ENCODE results near the gene ZNF664.

The ZNF664 gene

DNA sequence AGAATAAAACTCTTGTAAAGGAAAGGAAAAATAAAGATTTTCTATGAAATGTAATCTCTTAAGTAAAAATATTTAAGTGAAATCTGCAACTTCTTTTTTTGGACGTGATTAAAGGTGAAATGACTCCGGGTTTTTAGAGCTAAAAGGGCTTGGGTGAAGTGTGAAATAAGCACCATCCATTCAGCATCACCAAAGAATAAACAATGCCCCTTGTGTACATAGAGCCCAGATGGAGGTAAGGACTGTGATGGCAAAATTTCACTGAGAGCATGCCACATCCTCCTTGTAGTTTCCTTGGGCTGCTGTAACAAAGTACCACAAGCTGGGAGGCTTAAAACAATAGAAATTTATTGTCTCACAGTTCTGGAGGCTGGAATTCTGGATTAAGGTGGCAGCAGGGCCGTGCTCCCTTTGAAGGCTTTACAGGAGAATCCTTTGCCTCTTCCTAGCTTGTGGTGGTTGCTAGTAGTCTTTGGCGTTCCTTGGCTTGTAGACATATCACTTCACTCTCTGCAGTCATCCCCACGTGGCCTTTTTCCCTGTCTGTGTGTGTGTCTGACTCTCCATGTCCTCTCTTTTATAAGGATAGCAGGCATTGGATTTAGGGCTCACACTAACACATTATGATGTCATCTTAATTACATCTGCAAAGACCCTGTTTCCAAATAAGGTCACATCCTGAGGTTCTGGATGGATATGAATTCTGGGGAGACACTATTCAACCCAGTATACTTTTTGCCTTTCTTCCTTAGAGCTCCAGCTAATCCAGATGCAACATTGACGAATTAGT, 24.2 kb downstream of the ZNF664 start:
- POLR2A ChIA-PET = no interaction called here
- CTCF ChIA-PET = no interaction called here
- DNase-seq (ENCODE audit: extremely low spot score) = no peak
- no peak for TF ChIP-seq ARNT (IDR thresholded peaks at IDR 0.05)
- no peak for TF ChIP-seq ZNF384 (IDR thresholded peaks at IDR 0.05)
- TF ChIP-seq LEF1 (IDR thresholded peaks at IDR 0.05; ENCODE audit: borderline replicate concordance) = no peak

DNA sequence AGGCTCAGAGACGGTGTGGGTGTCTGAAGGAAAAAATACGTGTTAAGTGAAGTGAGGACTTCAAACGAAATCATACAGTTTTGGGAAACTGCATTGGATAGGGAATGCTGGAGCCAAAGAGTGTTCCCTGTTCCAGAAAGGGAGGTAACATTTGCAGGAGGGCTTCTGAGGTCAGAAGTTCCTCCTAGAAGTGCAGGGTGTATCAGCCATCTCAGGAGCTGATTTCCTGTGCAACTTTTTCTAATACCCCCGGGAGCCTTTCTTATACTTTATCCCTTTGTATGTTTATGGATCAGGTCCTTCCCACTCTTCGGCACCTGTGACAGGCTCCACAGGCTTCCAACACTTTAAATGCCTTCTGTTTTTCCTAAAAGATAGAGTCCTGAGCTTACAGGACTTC, 24.9 kb downstream of the ZNF664 start:
- TF ChIP-seq ARNT (IDR thresholded peaks at IDR 0.05) (no peak), LEF1 (IDR thresholded peaks at IDR 0.05; ENCODE audit: borderline replicate concordance) (no peak), NFRKB (IDR thresholded peaks at IDR 0.05) (no peak), CTBP1 (IDR thresholded peaks at IDR 0.05; ENCODE audit: borderline replicate concordance) (no peak), ELF4 (IDR thresholded peaks at IDR 0.05) (no peak), HDGF (IDR thresholded peaks at IDR 0.05; ENCODE audit: borderline replicate concordance) (no peak), FOXK2 (IDR thresholded peaks at IDR 0.05) (no peak), BHLHE40 (IDR thresholded peaks at IDR 0.05; ENCODE audit: borderline replicate concordance) (no peak), L3MBTL2 (conservative IDR thresholded peaks at IDR 0.05) (no peak), FOXA1 (IDR thresholded peaks at IDR 0.05) (no peak), FOXM1 (IDR thresholded peaks at IDR 0.05; ENCODE audit: borderline replicate concordance) (no peak), SUZ12 (IDR thresholded peaks at IDR 0.05) (no peak), ZNF384 (IDR thresholded peaks at IDR 0.05) (no peak), SP1 (IDR thresholded peaks at IDR 0.05) (no peak), TARDBP (IDR thresholded peaks at IDR 0.05) (no peak)
- TF ChIP-seq, protein P1, sequence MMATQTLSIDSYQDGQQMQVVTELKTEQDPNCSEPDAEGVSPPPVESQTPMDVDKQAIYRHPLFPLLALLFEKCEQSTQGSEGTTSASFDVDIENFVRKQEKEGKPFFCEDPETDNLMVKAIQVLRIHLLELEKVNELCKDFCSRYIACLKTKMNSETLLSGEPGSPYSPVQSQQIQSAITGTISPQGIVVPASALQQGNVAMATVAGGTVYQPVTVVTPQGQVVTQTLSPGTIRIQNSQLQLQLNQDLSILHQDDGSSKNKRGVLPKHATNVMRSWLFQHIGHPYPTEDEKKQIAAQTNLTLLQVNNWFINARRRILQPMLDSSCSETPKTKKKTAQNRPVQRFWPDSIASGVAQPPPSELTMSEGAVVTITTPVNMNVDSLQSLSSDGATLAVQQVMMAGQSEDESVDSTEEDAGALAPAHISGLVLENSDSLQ (IDR thresholded peaks at IDR 0.05) = no peak
- CTCF ChIA-PET = no interaction called here
- DNase-seq (ENCODE audit: extremely low spot score) = no peak
- POLR2A ChIA-PET = no interaction called here

DNA sequence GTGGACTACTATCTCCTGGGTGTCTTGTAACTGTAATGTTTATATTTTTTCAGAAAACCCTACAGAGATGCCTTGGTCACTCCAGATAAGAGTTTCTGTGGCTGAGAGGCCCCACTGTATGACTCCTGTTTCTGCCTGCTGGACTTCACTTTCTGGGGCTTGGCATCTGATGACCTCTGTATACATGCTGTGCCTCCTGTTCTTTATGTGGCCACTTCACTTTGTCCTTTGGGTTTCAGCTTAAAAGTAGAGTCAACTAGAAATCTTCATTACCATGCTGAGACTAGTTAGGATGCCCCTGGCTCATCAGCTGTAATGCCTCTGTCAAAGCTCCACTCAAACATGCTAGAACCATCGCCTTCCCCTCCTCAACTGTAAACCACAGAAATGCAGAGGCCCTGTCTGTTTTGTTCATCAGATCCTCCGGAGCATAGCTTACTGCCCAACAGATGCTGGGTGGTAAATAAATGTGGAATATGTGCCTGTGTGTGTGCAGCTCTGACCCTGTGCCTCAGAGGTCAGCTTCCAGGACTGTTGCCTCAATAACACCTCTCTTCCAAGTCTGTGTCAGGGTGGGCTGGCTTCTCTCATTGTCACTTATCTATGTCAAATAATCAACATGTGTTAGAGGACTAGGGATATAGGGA, 25.5 kb downstream of the ZNF664 start:
- CTCF ChIA-PET = no interaction called here
- no peak for DNase-seq (ENCODE audit: extremely low spot score)
- TF ChIP-seq, protein P1 (IDR thresholded peaks at IDR 0.05) = no peak
- TF ChIP-seq HDGF (IDR thresholded peaks at IDR 0.05; ENCODE audit: borderline replicate concordance) (no peak), FOXK2 (IDR thresholded peaks at IDR 0.05) (no peak), ZNF384 (IDR thresholded peaks at IDR 0.05) (no peak), L3MBTL2 (conservative IDR thresholded peaks at IDR 0.05) (no peak), LEF1 (IDR thresholded peaks at IDR 0.05; ENCODE audit: borderline replicate concordance) (no peak), CTBP1 (IDR thresholded peaks at IDR 0.05; ENCODE audit: borderline replicate concordance) (no peak), NFRKB (IDR thresholded peaks at IDR 0.05) (no peak), ARNT (IDR thresholded peaks at IDR 0.05) (no peak), FOXA1 (IDR thresholded peaks at IDR 0.05) (no peak)
- POLR2A ChIA-PET = no interaction called here

DNA sequence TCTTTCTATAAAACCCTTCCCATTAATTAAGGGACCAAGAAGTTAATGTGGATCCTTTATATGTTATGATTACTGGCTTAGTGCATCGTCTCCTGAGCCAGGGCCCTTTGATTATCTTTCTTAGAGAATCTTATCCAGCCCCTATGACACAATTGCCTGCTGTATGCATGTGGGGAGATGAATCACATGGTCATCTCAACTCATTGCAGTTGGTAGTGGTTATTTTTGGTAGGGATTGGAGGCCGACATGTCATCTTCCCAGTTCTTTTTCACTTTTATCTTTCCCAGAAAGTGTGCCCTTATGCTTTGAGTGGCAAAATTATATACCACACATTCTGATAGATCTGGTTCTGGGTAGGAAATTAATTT, 26.0 kb downstream of the ZNF664 start:
- TF ChIP-seq ELF4 (IDR thresholded peaks at IDR 0.05) (no peak), HDGF (IDR thresholded peaks at IDR 0.05; ENCODE audit: borderline replicate concordance) (no peak), SP1 (IDR thresholded peaks at IDR 0.05) (no peak), TARDBP (IDR thresholded peaks at IDR 0.05) (no peak), L3MBTL2 (conservative IDR thresholded peaks at IDR 0.05) (no peak), ARNT (IDR thresholded peaks at IDR 0.05) (no peak), LEF1 (IDR thresholded peaks at IDR 0.05; ENCODE audit: borderline replicate concordance) (no peak), CTBP1 (IDR thresholded peaks at IDR 0.05; ENCODE audit: borderline replicate concordance) (no peak), FOXA1 (IDR thresholded peaks at IDR 0.05) (no peak), FOXM1 (IDR thresholded peaks at IDR 0.05; ENCODE audit: borderline replicate concordance) (no peak), BHLHE40 (IDR thresholded peaks at IDR 0.05; ENCODE audit: borderline replicate concordance) (no peak)
- TF ChIP-seq, protein P1 (IDR thresholded peaks at IDR 0.05) = no peak
- ChIA-PET CTCF (no interaction called here), POLR2A (no interaction called here)
- DNase-seq (ENCODE audit: extremely low spot score) = no peak

DNA sequence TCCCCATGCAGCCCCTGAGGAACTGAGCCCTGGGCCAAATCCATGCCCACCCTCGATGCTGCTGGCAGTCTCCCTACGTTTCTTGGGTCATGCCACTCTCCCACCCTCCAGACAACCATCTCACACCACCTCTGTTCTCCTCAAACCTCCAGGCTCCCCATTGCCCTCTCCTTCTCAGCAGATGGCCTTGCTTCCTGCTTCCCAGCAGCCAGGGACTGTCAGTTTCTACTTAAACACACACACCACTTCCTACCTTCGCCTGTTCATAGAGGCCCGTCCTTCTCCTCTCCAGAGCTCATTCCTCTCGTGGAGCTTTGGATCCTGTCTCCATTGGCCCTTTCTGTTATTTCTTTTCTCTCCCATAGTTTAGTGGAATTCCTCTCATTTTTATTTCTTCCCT, 27.1 kb downstream of the ZNF664 start:
- TF ChIP-seq HDGF (IDR thresholded peaks at IDR 0.05; ENCODE audit: borderline replicate concordance) = no peak
- TF ChIP-seq ZNF384 (IDR thresholded peaks at IDR 0.05) = no peak
- no peak for TF ChIP-seq ELF4 (IDR thresholded peaks at IDR 0.05)
- ChIA-PET CTCF (no interaction called here), POLR2A (no interaction called here)
- DNase-seq (ENCODE audit: extremely low spot score) = no peak

DNA sequence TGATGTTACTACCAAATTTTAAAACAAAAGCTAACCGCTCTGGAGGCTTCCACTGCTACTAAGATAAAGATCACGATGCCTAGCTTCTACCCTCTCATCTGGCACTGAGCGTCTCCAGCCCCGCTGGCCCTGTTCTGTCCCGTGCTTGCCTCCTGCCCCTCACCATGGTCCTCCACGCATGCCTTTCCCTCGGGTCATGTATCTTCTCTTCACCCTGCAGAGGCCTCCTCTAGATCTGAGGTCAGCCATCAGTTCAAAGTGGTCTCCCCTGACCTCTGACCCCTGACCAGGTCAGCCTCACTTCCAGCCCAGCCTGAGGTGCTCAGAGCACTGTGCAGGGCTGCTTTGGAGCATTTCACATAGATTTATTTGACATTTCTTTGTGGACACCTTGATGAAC, 28.3 kb downstream of the ZNF664 start:
- no peak for DNase-seq (ENCODE audit: extremely low spot score)
- TF ChIP-seq SP1 (IDR thresholded peaks at IDR 0.05) (no peak), SUZ12 (IDR thresholded peaks at IDR 0.05) (no peak), ELF4 (IDR thresholded peaks at IDR 0.05) (no peak), BHLHE40 (IDR thresholded peaks at IDR 0.05; ENCODE audit: borderline replicate concordance) (no peak), FOXA1 (IDR thresholded peaks at IDR 0.05) (no peak)
- CTCF ChIA-PET = interaction anchor here (0.5 kb wide), 1 partner anchor 140 kb away, joined by 3 read pairs; no protein-coding TSS in a partner anchor
- POLR2A ChIA-PET = no interaction called here

Measured in HEK293T (cell line).